Muscle layer of colon (tissue), 2 donors: Measurements from ENCODE around the gene TMOD3.
"Not testable (repeated sequence)": the region's sequence is repeated elsewhere in the genome, so short reads cannot be mapped to it uniquely, and the experiment has no call there.

Experiments used
- H3K27ac ChIP-seq: one replicate; pipeline ENCODE4 v1.7.0; 2013; ENCODE audit warnings: low read depth, mild to moderate bottlenecking, low read length, moderate library complexity
- H3K27me3 ChIP-seq, 2 donors: one replicate each; pipeline ENCODE4 v1.7.0; 2013; ENCODE audit warnings: low read length in 2 of 2, mild to moderate bottlenecking in 2 of 2; ENCODE audit not compliant: insufficient read depth in 2 of 2, control insufficient read depth in 1 of 2
- H3K36me3 ChIP-seq: one replicate; pipeline ENCODE4 v1.7.0; 2013; ENCODE audit warnings: mild to moderate bottlenecking, low read length; ENCODE audit not compliant: insufficient read depth
- H3K4me1 ChIP-seq: one replicate; pipeline ENCODE4 v1.7.0; 2013; ENCODE audit warnings: mild to moderate bottlenecking, low read length; ENCODE audit not compliant: insufficient read depth
- H3K4me3 ChIP-seq, 2 donors: one replicate each; pipeline ENCODE4 v1.7.0; 2013; ENCODE audit warnings: low read length in 2 of 2, low read depth in 1 of 2, mild to moderate bottlenecking in 1 of 2, moderate library complexity in 1 of 2
- H3K9ac ChIP-seq: one replicate; pipeline ENCODE4 v1.7.0; 2013; ENCODE audit warnings: low read length
- H3K9me3 ChIP-seq: one replicate; pipeline ENCODE4 v1.7.0; 2013; ENCODE audit warnings: mild to moderate bottlenecking, low read length
- donor health status: abdominal sarcoma.
- donor health status: Adenocarcinoma of cecum.

TMOD3 gene

GRCh38 chr15:51829376-51830275 is at the start of gene TMOD3:
TSS of gene TMOD3 (plus strand) at chr15:51829653. CDS start at chr15:51862885, 33,232 bp downstream.
- Histone ChIP-seq H3K27ac (peak within 1 kb of the TSS; percentile 65), H3K4me1 (peaks cover 18% of the 10 kb centered on the region), H3K9ac (peak within 1 kb of the TSS; percentile 62), H3K4me3 (peak within 1 kb of the TSS; percentile 72 to 88), H3K27me3 (no peaks in the 10 kb centered on the region), H3K36me3 (no peaks in the 10 kb centered on the region), H3K9me3 (no peaks in the 10 kb centered on the region)

GRCh38 chr15:51780636-51781035 is 48.8 kb upstream of the TMOD3 start:
- H3K27ac ChIP-seq = no peak overlapping the region
- no peak overlapping the region for H3K4me3 ChIP-seq
- no peaks in the 10 kb centered on the region for H3K27me3 ChIP-seq
- no peak overlapping the region for H3K9ac ChIP-seq
- H3K9me3 ChIP-seq = no peaks in the 10 kb centered on the region
- H3K4me1 ChIP-seq = peaks cover 7% of the 10 kb centered on the region
- peaks cover 45% of the 10 kb centered on the region for H3K36me3 ChIP-seq

DNA sequence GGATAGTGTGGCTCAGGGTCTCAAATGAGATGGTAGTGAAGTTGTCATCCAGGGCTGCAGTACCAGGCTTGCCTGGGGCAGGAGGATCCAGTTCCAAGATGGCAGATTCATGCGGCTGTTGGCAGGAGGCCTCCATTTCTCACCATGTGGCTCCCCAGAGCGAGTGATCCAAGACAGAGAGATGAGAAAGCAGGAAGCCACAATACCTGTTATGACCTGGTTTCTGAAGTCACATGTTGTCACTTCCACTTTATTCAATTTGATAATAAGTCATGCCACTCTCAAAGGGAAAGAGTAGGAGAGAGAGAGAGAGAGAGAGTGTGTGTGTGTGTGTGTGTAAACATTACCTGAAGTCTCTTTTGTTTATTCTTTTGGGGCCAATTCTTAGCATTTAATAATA is 47.9 kb upstream of the TMOD3 start:
- H3K9me3 ChIP-seq = no peaks in the 10 kb centered on the region
- H3K9ac ChIP-seq = no peak overlapping the region
- H3K4me1 ChIP-seq = peaks cover 4% of the 10 kb centered on the region
- H3K4me3 ChIP-seq = no peak overlapping the region
- H3K27me3 ChIP-seq = no peaks in the 10 kb centered on the region
- H3K27ac ChIP-seq = no peak overlapping the region
- H3K36me3 ChIP-seq = peaks cover 51% of the 10 kb centered on the region

DNA sequence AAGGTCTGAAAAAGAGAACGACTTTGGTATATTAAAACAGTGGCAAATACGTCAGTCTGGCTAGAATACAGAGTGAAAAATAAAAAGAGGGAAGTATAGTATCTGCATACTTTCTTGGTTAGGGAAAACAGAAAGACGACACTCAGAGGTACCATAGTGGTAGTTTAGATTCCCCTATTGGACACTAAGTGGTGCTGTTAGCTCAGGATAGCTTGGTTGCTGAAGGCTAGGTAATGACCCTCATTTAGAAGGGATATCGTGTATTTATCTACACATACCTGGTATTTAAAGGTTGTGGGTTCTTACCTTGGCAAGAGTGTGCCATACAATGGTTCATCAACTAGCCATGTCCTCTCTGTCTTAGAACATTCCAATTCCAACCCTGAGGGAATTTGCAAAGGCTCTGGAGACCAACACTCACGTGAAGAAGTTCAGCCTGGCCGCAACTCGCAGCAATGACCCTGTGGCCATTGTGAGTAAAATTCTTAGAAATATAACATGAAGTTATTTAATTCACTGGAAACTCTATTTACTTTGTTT is 47.0 kb upstream of the TMOD3 start:
- Histone ChIP-seq H3K9me3 (no peaks in the 10 kb centered on the region), H3K36me3 (peaks cover 53% of the 10 kb centered on the region), H3K27ac (no peak overlapping the region), H3K4me1 (no peaks in the 10 kb centered on the region), H3K27me3 (no peaks in the 10 kb centered on the region), H3K9ac (no peak overlapping the region), H3K4me3 (no peak overlapping the region)

GRCh38 chr15:51783967-51784366 is 45.5 kb upstream of the TMOD3 start:
- H3K4me1 ChIP-seq = no peaks in the 10 kb centered on the region
- no peaks in the 10 kb centered on the region for H3K27me3 ChIP-seq
- no peak overlapping the region for H3K9ac ChIP-seq
- no peaks in the 10 kb centered on the region for H3K9me3 ChIP-seq
- peaks cover 58% of the 10 kb centered on the region for H3K36me3 ChIP-seq
- no peak overlapping the region for H3K27ac ChIP-seq
- H3K4me3 ChIP-seq = no peak overlapping the region

GRCh38 chr15:51787130-51787529 is 42.3 kb upstream of the TMOD3 start:
- H3K27ac ChIP-seq, H3K4me1 ChIP-seq, H3K9ac ChIP-seq, H3K9me3 ChIP-seq, H3K4me3 ChIP-seq, H3K27me3 ChIP-seq: not testable (repeated sequence)
- H3K36me3 ChIP-seq = peaks cover 43% of the 10 kb centered on the region

DNA sequence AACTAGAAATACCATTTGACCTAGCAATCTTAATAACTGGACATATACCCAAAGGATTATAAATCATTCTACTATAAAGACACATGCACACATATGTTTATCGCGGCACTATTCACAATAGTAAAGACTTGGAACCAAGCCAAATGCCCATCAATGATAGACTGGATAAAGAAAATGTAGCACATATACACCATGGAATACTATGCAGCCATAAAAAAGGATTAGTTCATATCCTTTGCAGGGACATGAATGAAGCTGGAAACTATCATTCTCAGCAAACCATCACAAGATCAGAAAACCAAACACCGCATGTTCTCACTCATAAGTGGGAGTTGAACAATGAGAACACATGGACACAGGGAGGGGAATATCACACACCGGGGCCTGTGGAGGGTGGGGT is 37.0 kb upstream of the TMOD3 start:
- not testable (repeated sequence) for H3K4me3 ChIP-seq, H3K36me3 ChIP-seq, H3K9ac ChIP-seq, H3K4me1 ChIP-seq, H3K27me3 ChIP-seq, H3K9me3 ChIP-seq, H3K27ac ChIP-seq

GRCh38 chr15:51793521-51794305 is 35.7 kb upstream of the TMOD3 start:
- Histone ChIP-seq H3K27me3 (no peaks in the 10 kb centered on the region), H3K27ac (no peak overlapping the region), H3K9me3 (no peaks in the 10 kb centered on the region), H3K4me3 (no peak overlapping the region), H3K4me1 (no peaks in the 10 kb centered on the region), H3K36me3 (peaks cover 8% of the 10 kb centered on the region), H3K9ac (no peak overlapping the region)

- Histone ChIP-seq H3K9ac (no peak overlapping the region), H3K27ac (no peak overlapping the region), H3K27me3 (no peaks in the 10 kb centered on the region), H3K36me3 (peaks cover 16% of the 10 kb centered on the region), H3K4me3 (no peak overlapping the region), H3K4me1 (no peaks in the 10 kb centered on the region), H3K9me3 (no peaks in the 10 kb centered on the region)
Measured at GRCh38 chr15:51796847-51797401, 32.5 kb upstream of the TMOD3 start.

DNA sequence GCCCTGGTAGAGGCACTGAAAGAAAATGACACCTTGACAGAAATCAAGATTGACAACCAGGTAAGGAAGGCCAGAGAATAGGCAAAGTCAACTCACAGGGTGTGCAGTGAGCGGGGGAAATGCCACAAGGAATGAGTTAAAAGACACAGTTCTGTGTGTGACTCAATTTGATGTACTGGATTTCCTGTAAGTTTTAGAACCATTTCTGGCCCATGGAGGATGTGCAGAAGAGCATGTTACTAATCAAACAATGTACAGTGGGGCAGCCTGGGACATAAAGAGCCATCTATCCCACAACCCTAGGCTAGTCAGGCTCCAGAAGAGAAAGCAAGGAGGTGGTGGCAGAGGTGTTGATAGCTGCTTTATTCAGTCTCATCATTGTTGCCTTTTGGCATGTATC is 31.2 kb upstream of the TMOD3 start:
- H3K9me3 ChIP-seq = no peaks in the 10 kb centered on the region
- H3K36me3 ChIP-seq = peaks cover 16% of the 10 kb centered on the region
- no peak overlapping the region for H3K9ac ChIP-seq
- H3K4me3 ChIP-seq = no peak overlapping the region
- no peaks in the 10 kb centered on the region for H3K27me3 ChIP-seq
- no peak overlapping the region for H3K27ac ChIP-seq
- no peaks in the 10 kb centered on the region for H3K4me1 ChIP-seq
